ENCODE measurements around the gene UNKL.
"Not testable (repeated sequence)": the region's sequence is repeated elsewhere in the genome, so short reads cannot be mapped to it uniquely, and the experiment has no call there.

GRCh38 chr16:1328961-1329360 lies 85.5 kb downstream of the UNKL start:
- not testable (repeated sequence) for TF ChIP-seq CTCF (IDR thresholded peaks at IDR 0.05; ENCODE audit: insufficient read depth, low read length, poor library complexity, severe bottlenecking); EZH2phosphoT487 (conservative IDR thresholded peaks at IDR 0.05; ENCODE audit: low read length)
